HCT116 (cell line): ENCODE results near the gene FAM229B. TPM values are rescaled to one million over a fixed set of nuclear protein-coding genes. Genes with fewer than 3 reads are reported as not detected.

Experiments
- ATAC-seq: fragments of 200-7000 bp; cut with Tn5 transposase; 2 replicates; pipeline ENCODE4 v1.9.1; 2020; ENCODE audit warnings: mild to moderate bottlenecking, moderate library complexity
- BruUV-seq: library from RNA; stranded (reverse); fragments of 400-500 nt; replicated peaks from 2 replicates; lab custom pipeline; 2021; lab: Mats Ljungman, UMichigan
- CTCF ChIA-PET: fragments of 300-600 bp; sonication (Branson Sonifier 250); formaldehyde crosslinking; loops from one replicate; lab custom pipeline; 2021; ENCODE audit warnings: antibody characterized with exemption; lab: Charles Lee
- POLR2A ChIA-PET: fragments of 300-600, 350-600 bp; sonication (Branson Sonifier 250); formaldehyde crosslinking; loops from one replicate; lab custom pipeline; 2021; ENCODE audit warnings: antibody characterized with exemption; lab: Charles Lee
- RAD21 ChIA-PET, 2 experiments: fragments of 300-600 bp; sonication (Branson Sonifier 250); formaldehyde crosslinking; loops; one replicate each; lab custom pipeline; 2023; ENCODE audit warnings: low total read pairs in 2 of 2; ENCODE audit not compliant: uncharacterized antibody in 2 of 2, unreplicated experiment in 2 of 2, low non-redundant PET in 1 of 2; lab: Charles Lee
- DNase-seq: peaks from one replicate; pipeline ENCODE4 v3.0.0-alpha.2; 2010; ENCODE audit warnings: low read depth, low spot score
- H2AFZ ChIP-seq: fragments of 200-600 bp; shearing (Covaris generic), sonication (generic); 2 replicates; pipeline ENCODE4 v1.6.1; 2017; ENCODE audit warnings: low read depth, mixed run types, mixed read lengths, antibody characterized with exemption, low read length; ENCODE audit not compliant: poor library complexity, severe bottlenecking
- H3K27ac ChIP-seq: 2 replicates; pipeline ENCODE4 v1.5.1; 2012; ENCODE audit warnings: low read depth, low read length
- H3K27me3 ChIP-seq: fragments of 200-600 bp; sonication (generic); 2 replicates; pipeline ENCODE4 v1.6.1; 2016; ENCODE audit warnings: mixed run types, low read length, mixed read lengths; ENCODE audit not compliant: insufficient read depth
- H3K36me3 ChIP-seq, 2 experiments: fragments of 200-500 bp in 1 of 2; fragments of 200-600 bp in 1 of 2; sonication (Bioruptor generic) in 1 of 2; sonication (generic) in 1 of 2; 2 replicates each; pipeline versions ENCODE4 v1.5.1 to v1.6.1; 2014 to 2016; ENCODE audit warnings: low read length in 2 of 2, inconsistent platforms in 1 of 2, mixed read lengths in 1 of 2, mixed run types in 1 of 2; ENCODE audit not compliant: insufficient read depth in 2 of 2, control insufficient read depth in 1 of 2
- H3K4me1 ChIP-seq, 2 experiments: fragments of 200-600 bp in 1 of 2; sonication (generic) in 1 of 2; 2 replicates each; pipeline versions ENCODE4 v1.5.1 to v1.6.1; 2012 to 2017; ENCODE audit warnings: low read length in 2 of 2, inconsistent platforms in 1 of 2, mild to moderate bottlenecking in 1 of 2, mixed read lengths in 1 of 2, mixed run types in 1 of 2, moderate library complexity in 1 of 2; ENCODE audit not compliant: insufficient read depth in 2 of 2, control insufficient read depth in 1 of 2
- H3K4me2 ChIP-seq: fragments of 200-600 bp; sonication (generic); 2 replicates; pipeline ENCODE4 v1.6.1; 2017; ENCODE audit warnings: mixed run types, low read length, mixed read lengths
- H3K4me3 ChIP-seq, 2 experiments: fragments of 200-600 bp in 1 of 2; sonication (generic) in 1 of 2; replicated peaks in 1 of 2; 2 replicates each; pipeline ENCODE4 v1.5.1; 2011 to 2016; ENCODE audit warnings: low read length in 2 of 2, control low read depth in 1 of 2, low read depth in 1 of 2, mild to moderate bottlenecking in 1 of 2, mixed read lengths in 1 of 2, mixed run types in 1 of 2
- H3K79me2 ChIP-seq: fragments of 200-600 bp; sonication (generic); 2 replicates; pipeline ENCODE4 v1.6.1; 2017; ENCODE audit warnings: mild to moderate bottlenecking, mixed run types, low read length, moderate library complexity, mixed read lengths; ENCODE audit not compliant: insufficient read depth
- H3K9ac ChIP-seq: fragments of 200-600 bp; sonication (generic); 2 replicates; pipeline ENCODE4 v1.6.1; 2016; ENCODE audit warnings: low read length, mixed read lengths
- H3K9me2 ChIP-seq: fragments of 200-600 bp; sonication (generic), shearing (Covaris generic); 2 replicates; pipeline ENCODE4 v1.6.1; 2017; ENCODE audit warnings: mixed run types, mild to moderate bottlenecking, moderate library complexity; ENCODE audit not compliant: insufficient read depth
- H3K9me3 ChIP-seq, 2 experiments: fragments of 200-500 bp in 1 of 2; fragments of 200-600 bp in 1 of 2; sonication (Bioruptor generic) in 1 of 2; sonication (generic) in 1 of 2; 2 replicates each; pipeline ENCODE4 v1.6.1; 2014 to 2017; ENCODE audit warnings: low read length in 2 of 2, mixed read lengths in 2 of 2, inconsistent platforms in 1 of 2, low read depth in 1 of 2, mild to moderate bottlenecking in 1 of 2, mixed run types in 1 of 2, moderate library complexity in 1 of 2; ENCODE audit not compliant: control insufficient read depth in 1 of 2, insufficient read depth in 1 of 2
- H4K20me1 ChIP-seq: fragments of 200-600 bp; sonication (generic), shearing (Covaris generic); 2 replicates; pipeline ENCODE4 v1.6.1; 2017; ENCODE audit warnings: mixed run types, mild to moderate bottlenecking, moderate library complexity; ENCODE audit not compliant: insufficient read depth
- CBX3 ChIP-seq: IDR thresholded peaks from 2 replicates; pipeline ENCODE4 v1.6.1; 2012; ENCODE audit warnings: low read depth
- CTCF ChIP-seq, 3 experiments: fragments of 200-600 bp in 1 of 3; sonication (generic) in 1 of 3; IDR thresholded peaks in 2 of 3; conservative IDR thresholded peaks in 1 of 3; 2 replicates each; pipeline ENCODE4 v1.5.1; 2012 to 2017; ENCODE audit warnings: low read depth in 2 of 3, low read length in 2 of 3, antibody characterized with exemption in 1 of 3, borderline replicate concordance in 1 of 3, control low read depth in 1 of 3, mild to moderate bottlenecking in 1 of 3, mixed read lengths in 1 of 3, mixed run types in 1 of 3, moderate library complexity in 1 of 3; ENCODE audit not compliant: insufficient read depth in 1 of 3
- EGR1 ChIP-seq: IDR thresholded peaks from 2 replicates; pipeline ENCODE4 v1.6.1; 2012; ENCODE audit warnings: low read depth
- EZH2phosphoT487 ChIP-seq: fragments of 200-600 bp; IDR thresholded peaks from 2 replicates; pipeline ENCODE4 v1.6.1; 2018; ENCODE audit warnings: antibody characterized with exemption, borderline replicate concordance
- FOSL1 ChIP-seq: IDR thresholded peaks from 2 replicates; pipeline ENCODE4 v1.6.1; 2012; ENCODE audit warnings: low read depth
- JUND ChIP-seq: IDR thresholded peaks from 2 replicates; pipeline ENCODE4 v1.6.1; 2012
- POLR2A ChIP-seq: IDR thresholded peaks from 2 replicates; pipeline ENCODE4 v1.7.0; 2011; ENCODE audit warnings: borderline replicate concordance; ENCODE audit not compliant: insufficient read depth, insufficient read length; ENCODE audit errors: extremely low read depth
- RAD21 ChIP-seq: IDR thresholded peaks from 2 replicates; pipeline ENCODE4 v1.6.1; 2012; ENCODE audit warnings: low read depth, mild to moderate bottlenecking
- SRF ChIP-seq: IDR thresholded peaks from 2 replicates; pipeline ENCODE4 v1.6.1; 2012; ENCODE audit warnings: low read depth
- ZNF274 ChIP-seq: fragments of 200-500 bp; sonication (Bioruptor generic); IDR thresholded peaks from 2 replicates; pipeline ENCODE4 v1.6.1; 2014; ENCODE audit warnings: mild to moderate bottlenecking, low read depth, low read length, inconsistent platforms
- intact Hi-C: fragments of 100-400 bp; cut with micrococcal nuclease; formaldehyde crosslinking; loops from 2 replicates; pipeline ENCODE4 v1.10.0; 2022
- total RNA-seq: library from RNA; stranded (reverse); gene quantifications from one replicate; pipeline ENCODE4 v1.2.1, GENCODE V29; 2021; ENCODE audit not compliant: unreplicated experiment
- TF ChIP-seq, protein P1 (sequence below): IDR thresholded peaks from 2 replicates; pipeline ENCODE4 v1.6.1; 2012

The FAM229B gene
- total RNA-seq, 1 experiment from 2014 or later: 11.4 TPM

DNA sequence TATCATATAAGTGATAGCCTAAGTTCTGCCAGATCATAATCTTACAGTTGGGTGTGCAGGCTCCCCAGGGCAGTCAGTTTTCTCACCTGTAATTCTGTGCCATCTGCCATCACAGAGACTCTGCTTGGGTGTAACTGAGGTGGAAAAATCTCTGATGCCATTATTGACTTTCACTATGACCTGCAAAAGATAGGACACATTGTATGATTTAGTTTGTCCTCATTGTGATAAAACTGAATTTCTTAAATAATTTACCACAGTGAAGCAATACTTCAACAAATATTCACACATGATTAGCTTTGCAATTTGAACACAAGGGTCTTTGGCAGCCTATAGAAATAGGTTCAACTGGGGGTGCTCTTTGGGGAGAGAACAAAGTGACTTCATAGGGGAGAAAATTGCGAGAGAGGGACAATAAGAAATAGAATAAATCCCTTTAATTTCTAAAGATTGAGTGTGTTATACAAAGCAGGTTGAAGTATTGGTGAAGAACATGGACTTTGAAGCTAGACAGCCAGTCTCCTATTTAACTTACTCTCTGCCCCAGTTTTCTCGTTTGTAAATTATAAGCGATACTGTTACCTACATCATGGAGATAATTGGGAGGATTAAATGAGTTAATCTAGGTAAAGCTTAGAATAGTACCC is 27.3 kb downstream of the FAM229B start (continued):
- TF ChIP-seq CTCF (IDR thresholded peaks at IDR 0.05 in 2 of 3, conservative IDR thresholded peaks at IDR 0.05 in 1 of 3; ENCODE audit: borderline replicate concordance in 1 of 3, insufficient read depth in 1 of 3, low read depth in 2 of 3, low read length in 2 of 3) (no peak), JUND (no peak), EZH2phosphoT487 (no peak), RAD21 (no peak), EGR1 (no peak), ZNF274 (no peak), CBX3 (no peak), SRF (no peak), FOSL1 (no peak)
- TF ChIP-seq, protein P1, sequence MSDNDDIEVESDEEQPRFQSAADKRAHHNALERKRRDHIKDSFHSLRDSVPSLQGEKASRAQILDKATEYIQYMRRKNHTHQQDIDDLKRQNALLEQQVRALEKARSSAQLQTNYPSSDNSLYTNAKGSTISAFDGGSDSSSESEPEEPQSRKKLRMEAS: no peak
- TF ChIP-seq, all 23 proteins: peak for 0

GRCh38 chr6:112116221-112116620 is 28.8 kb downstream of the FAM229B start:
- ChIA-PET POLR2A (no interaction called here), RAD21 (no interaction called here), CTCF (interaction anchor here (1.0 to 1.1 kb wide), 2 partner anchors 9 to 12 kb away, joined by 3 to 4 read pairs; no protein-coding TSS in a partner anchor)
- H3K79me2 ChIP-seq: no peaks in the 10 kb centered on the region
- peaks cover 0 to 12% of the 10 kb centered on the region in 2 experiments; a peak in 2 of 4 replicates for H3K4me1 ChIP-seq
- H2AFZ ChIP-seq: peak overlapping the region; percentile 32
- no peak for DNase-seq
- no peak overlapping the region for H3K4me2 ChIP-seq
- no peak overlapping the region for H3K9ac ChIP-seq
- no peaks in the 10 kb centered on the region for H3K9me3 ChIP-seq
- intact Hi-C loops: no loop called here
- no peaks in the 10 kb centered on the region for H3K9me2 ChIP-seq
- TF ChIP-seq POLR2A (no peak), CTCF (IDR thresholded peaks at IDR 0.05 in 2 of 3, conservative IDR thresholded peaks at IDR 0.05 in 1 of 3; ENCODE audit: borderline replicate concordance in 1 of 3, insufficient read depth in 1 of 3, low read depth in 2 of 3, low read length in 2 of 3) (peak in 2 of 3 experiments; percentile 21 to 43; a peak in 2 of 6 replicates)
- no peak overlapping the region for H3K4me3 ChIP-seq
- H3K27ac ChIP-seq: no peak overlapping the region
- no peaks in the 10 kb centered on the region for H4K20me1 ChIP-seq
- peak; percentile 94 for ATAC-seq
- no peaks in the 10 kb centered on the region for H3K36me3 ChIP-seq
- BruUV-seq: no TSS peak
- H3K27me3 ChIP-seq: no peaks in the 10 kb centered on the region
